Smooth muscle cell (in vitro differentiated cells): ENCODE measurements around the gene PAH. TPM values are rescaled to one million over a fixed set of nuclear protein-coding genes. Genes with fewer than 3 reads are reported as not detected.

Experiments
- DNase-seq: peaks from one replicate; lab custom pipeline; 2025; ENCODE audit not compliant: unreplicated experiment; lab: John Stamatoyannopoulos, UW
- H2AFZ ChIP-seq: fragments of 200-600 bp; sonication (generic); 2 replicates; pipeline ENCODE4 v1.6.0; 2016; ENCODE audit warnings: antibody characterized with exemption, low read depth, mild to moderate bottlenecking
- H3F3A ChIP-seq: fragments of 200-600 bp; sonication (generic); 2 replicates; pipeline ENCODE4 v1.6.0; 2017; ENCODE audit warnings: antibody characterized with exemption, low read depth
- H3K27ac ChIP-seq: fragments of 200-600 bp; sonication (generic); 2 replicates; pipeline ENCODE4 v1.5.1; 2016; ENCODE audit warnings: low read depth, mild to moderate bottlenecking
- H3K27me3 ChIP-seq: fragments of 200-600 bp; sonication (generic); 2 replicates; pipeline ENCODE4 v1.6.1; 2016; ENCODE audit warnings: low read depth, mild to moderate bottlenecking
- H3K36me3 ChIP-seq: fragments of 200-600 bp; sonication (generic); 2 replicates; pipeline ENCODE4 v1.5.1; 2016; ENCODE audit warnings: low read depth
- H3K4me1 ChIP-seq: fragments of 200-600 bp; sonication (generic); 2 replicates; pipeline ENCODE4 v1.5.1; 2016; ENCODE audit warnings: low read depth
- H3K4me2 ChIP-seq: fragments of 200-600 bp; sonication (generic); 2 replicates; pipeline ENCODE4 v1.6.0; 2016; ENCODE audit warnings: mild to moderate bottlenecking
- H3K4me3 ChIP-seq: fragments of 200-600 bp; sonication (generic); 2 replicates; pipeline ENCODE4 v1.5.1; 2016; ENCODE audit warnings: mild to moderate bottlenecking
- H3K79me2 ChIP-seq: fragments of 200-600 bp; sonication (generic); 2 replicates; pipeline ENCODE4 v1.6.0; 2016; ENCODE audit warnings: low read depth, mild to moderate bottlenecking
- H3K9ac ChIP-seq: fragments of 200-600 bp; sonication (generic); 2 replicates; pipeline ENCODE4 v1.6.0; 2016; ENCODE audit warnings: low read depth
- H3K9me3 ChIP-seq: fragments of 200-600 bp; sonication (generic); replicated peaks from 2 replicates; pipeline ENCODE4 v1.5.1; 2016; ENCODE audit warnings: low read depth
- H4K20me1 ChIP-seq: fragments of 200-600 bp; sonication (generic); 2 replicates; pipeline ENCODE4 v1.6.0; 2016; ENCODE audit warnings: low read depth
- CTCF ChIP-seq: fragments of 200-600 bp; sonication (generic); IDR thresholded peaks from 2 replicates; pipeline ENCODE4 v1.5.1; 2017; ENCODE audit warnings: borderline replicate concordance, mild to moderate bottlenecking, antibody characterized with exemption; ENCODE audit not compliant: insufficient read depth, poor library complexity, severe bottlenecking
- WGBS: methylation state at CpG from one replicate; pipeline ENCODE4 v1.1.7; 2016; ENCODE audit warnings: low lambda C conversion rate; 5-methylcytosine and 5-hydroxymethylcytosine counted together
- polyA plus RNA-seq: library from polyadenylated mRNA; unstranded; fragments of >200 nt; fragmentation: Nextera tagmentation; extraction: Ambion mirVana; gene quantifications from 2 replicates; pipeline ENCODE4 v1.2.1, GENCODE V29; 2016
- total RNA-seq: library from RNA; depleted of rRNA; stranded (reverse); fragments of >200 nt; gene quantifications from 2 replicates; pipeline ENCODE4 v1.2.3, GENCODE V29; 2014

PAH gene
- total and polyA plus RNA-seq, 2 experiments from 2014 or later, result not detected

- Histone ChIP-seq H3F3A (no peaks in the 10 kb centered on the region), H3K27ac (no peak overlapping the region), H3K9ac (no peak overlapping the region), H3K27me3 (peaks cover 7% of the 10 kb centered on the region), H2AFZ (no peak overlapping the region), H3K9me3 (no peaks in the 10 kb centered on the region), H3K36me3 (no peaks in the 10 kb centered on the region), H3K4me2 (no peak overlapping the region), H3K4me1 (no peaks in the 10 kb centered on the region), H4K20me1 (no peaks in the 10 kb centered on the region), H3K79me2 (no peaks in the 10 kb centered on the region), H3K4me3 (no peak overlapping the region)
- TF ChIP-seq CTCF, result no peak
- 90% methylated on average over 2 of the region's 2 CpGs for WGBS
- no peak for DNase-seq
Observed at GRCh38 chr12:102939670-102940222, 22.7 kb upstream of the PAH start.

DNA sequence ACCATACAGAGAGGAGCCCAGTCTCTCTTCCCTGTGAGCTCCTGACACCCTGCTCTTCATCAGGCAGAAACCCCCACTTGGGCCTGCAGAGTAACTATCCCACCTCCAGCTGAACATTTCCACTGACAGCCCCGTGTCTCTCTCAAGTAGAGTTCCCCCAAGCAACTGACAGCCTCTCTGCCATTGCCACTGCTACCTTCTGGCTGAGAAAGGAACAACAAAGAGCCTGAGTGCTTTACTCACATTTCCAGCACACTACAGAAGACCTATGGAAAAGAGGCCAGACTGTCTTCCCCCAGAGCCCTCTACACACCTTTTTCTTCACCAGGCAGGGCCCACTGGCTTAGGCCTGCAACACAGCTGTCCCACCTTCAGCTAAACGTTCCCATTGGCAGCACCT is 22.0 kb upstream of the PAH start:
- H3K9ac ChIP-seq, result no peak overlapping the region
- no peaks in the 10 kb centered on the region for H3K4me1 ChIP-seq
- H3K79me2 ChIP-seq, result no peaks in the 10 kb centered on the region
- no peak for TF ChIP-seq CTCF
- no peak overlapping the region for H3K4me2 ChIP-seq
- DNase-seq, result no peak
- H3K9me3 ChIP-seq, result no peaks in the 10 kb centered on the region
- no peaks in the 10 kb centered on the region for H3K36me3 ChIP-seq
- H3K4me3 ChIP-seq, result no peak overlapping the region
- H4K20me1 ChIP-seq, result no peaks in the 10 kb centered on the region
- no peak overlapping the region for H2AFZ ChIP-seq
- peaks cover 7% of the 10 kb centered on the region for H3K27me3 ChIP-seq
- WGBS, result 74% methylated on average over 2 of the region's 2 CpGs
- no peaks in the 10 kb centered on the region for H3F3A ChIP-seq
- H3K27ac ChIP-seq, result no peak overlapping the region

- Histone ChIP-seq H3K4me1 (no peaks in the 10 kb centered on the region), H3K9me3 (no peaks in the 10 kb centered on the region), H3K4me2 (no peak overlapping the region), H4K20me1 (no peaks in the 10 kb centered on the region), H2AFZ (no peak overlapping the region), H3K27me3 (no peaks in the 10 kb centered on the region), H3K4me3 (no peak overlapping the region), H3K79me2 (no peaks in the 10 kb centered on the region), H3K9ac (no peak overlapping the region), H3K27ac (no peak overlapping the region), H3K36me3 (no peaks in the 10 kb centered on the region), H3F3A (no peaks in the 10 kb centered on the region)
- 61% methylated on average over 1 of the region's 1 CpG for WGBS
- no peak for DNase-seq
- no peak for TF ChIP-seq CTCF
Observed at GRCh38 chr12:102933168-102933567, 16.1 kb upstream of the PAH start.

GRCh38 chr12:102927220-102927619 is 10.2 kb upstream of the PAH start:
- Histone ChIP-seq H3K9me3 (no peaks in the 10 kb centered on the region), H3K4me1 (no peaks in the 10 kb centered on the region), H3K9ac (no peak overlapping the region), H3K4me2 (no peak overlapping the region), H3K27me3 (peaks cover 29% of the 10 kb centered on the region), H3F3A (no peaks in the 10 kb centered on the region), H4K20me1 (no peaks in the 10 kb centered on the region), H2AFZ (no peak overlapping the region), H3K79me2 (no peaks in the 10 kb centered on the region), H3K4me3 (no peak overlapping the region), H3K36me3 (no peaks in the 10 kb centered on the region), H3K27ac (no peak overlapping the region)
- no peak for DNase-seq
- TF ChIP-seq CTCF, result no peak
